GM12892 (cell line): ENCODE data around the gene MIA.

Experiments
- DNase-seq: peaks from one replicate; pipeline ENCODE4 v3.0.0; 2011; ENCODE audit not compliant: insufficient read length
- FAIRE-seq: peaks from 2 replicates; lab custom pipeline; 2011; peaks lifted over from hg19 to GRCh38; lab: Jason Lieb, UNC
- POLR2A ChIP-seq: IDR thresholded peaks from 2 replicates; pipeline ENCODE4 v1.6.1; 2011; ENCODE audit warnings: low read depth, low read length, control low read depth
- POLR2AphosphoS5 ChIP-seq: IDR thresholded peaks from 2 replicates; pipeline ENCODE4 v1.6.1; 2011; ENCODE audit warnings: low read depth, low read length, control low read depth
- TAF1 ChIP-seq: IDR thresholded peaks from 2 replicates; pipeline ENCODE4 v1.6.1; 2011; ENCODE audit warnings: low read depth, mild to moderate bottlenecking, control low read depth, low read length, borderline replicate concordance

Gene MIA

GRCh38 chr19:40786060-40787037 is 11.0 kb downstream of the MIA start:
- TF ChIP-seq TAF1 (no peak), POLR2A (no peak)
- FAIRE-seq = no peak
- no peak for DNase-seq

- no peak for TF ChIP-seq POLR2A
- no peak for TF ChIP-seq POLR2AphosphoS5
- DNase-seq = no peak
- no peak for FAIRE-seq
Measured at GRCh38 chr19:40791349-40791748, 16.0 kb downstream of the MIA start.

GRCh38 chr19:40791996-40792395 is 16.7 kb downstream of the MIA start:
- no peak for FAIRE-seq

DNA sequence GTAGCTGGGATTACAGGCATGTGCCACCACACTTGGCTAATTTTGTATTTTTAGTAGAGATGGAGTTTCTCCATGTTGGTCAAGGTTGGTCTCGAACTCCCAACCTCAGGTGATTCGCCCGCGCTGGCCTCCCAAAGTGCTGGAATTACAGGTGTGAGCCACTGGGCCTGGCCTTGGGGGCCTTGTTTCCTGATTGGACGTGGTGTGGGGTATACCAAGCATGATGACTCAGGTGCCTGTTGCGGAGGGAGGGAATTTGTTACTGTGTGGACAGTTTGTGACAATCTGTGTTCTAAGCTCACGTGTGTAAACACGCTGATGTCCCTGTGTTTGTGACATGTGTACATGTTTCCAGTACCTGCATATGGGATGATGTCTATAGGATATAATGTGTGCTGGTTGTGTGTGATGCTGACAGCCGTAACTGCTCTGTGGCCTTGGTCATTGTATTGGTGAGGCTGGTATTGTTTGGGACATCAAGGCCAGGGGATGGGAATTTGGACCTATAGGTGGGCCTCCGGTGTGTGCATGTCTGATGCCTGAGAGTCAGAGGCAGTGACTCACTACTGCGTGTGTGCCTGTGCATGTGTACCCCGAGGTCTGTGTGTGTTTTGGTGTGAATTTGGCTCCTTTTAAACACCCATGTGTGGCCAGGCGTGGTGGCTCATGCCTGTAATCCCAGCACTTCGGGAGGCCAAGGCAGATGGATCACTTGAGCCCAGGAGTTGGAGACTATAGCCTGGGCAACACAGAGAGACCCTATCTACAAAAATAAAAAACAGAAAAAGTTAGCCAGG is 22.0 kb downstream of the MIA start:
- TF ChIP-seq TAF1 (no peak), POLR2AphosphoS5 (no peak), POLR2A (no peak)
- peak; percentile 78 for FAIRE-seq
- DNase-seq = no peak

More at GRCh38 chr19:40791996-40792395, 16.7 kb downstream of the MIA start:
- TF ChIP-seq POLR2AphosphoS5 (no peak), POLR2A (no peak), TAF1 (no peak)
- no peak for DNase-seq

DNA sequence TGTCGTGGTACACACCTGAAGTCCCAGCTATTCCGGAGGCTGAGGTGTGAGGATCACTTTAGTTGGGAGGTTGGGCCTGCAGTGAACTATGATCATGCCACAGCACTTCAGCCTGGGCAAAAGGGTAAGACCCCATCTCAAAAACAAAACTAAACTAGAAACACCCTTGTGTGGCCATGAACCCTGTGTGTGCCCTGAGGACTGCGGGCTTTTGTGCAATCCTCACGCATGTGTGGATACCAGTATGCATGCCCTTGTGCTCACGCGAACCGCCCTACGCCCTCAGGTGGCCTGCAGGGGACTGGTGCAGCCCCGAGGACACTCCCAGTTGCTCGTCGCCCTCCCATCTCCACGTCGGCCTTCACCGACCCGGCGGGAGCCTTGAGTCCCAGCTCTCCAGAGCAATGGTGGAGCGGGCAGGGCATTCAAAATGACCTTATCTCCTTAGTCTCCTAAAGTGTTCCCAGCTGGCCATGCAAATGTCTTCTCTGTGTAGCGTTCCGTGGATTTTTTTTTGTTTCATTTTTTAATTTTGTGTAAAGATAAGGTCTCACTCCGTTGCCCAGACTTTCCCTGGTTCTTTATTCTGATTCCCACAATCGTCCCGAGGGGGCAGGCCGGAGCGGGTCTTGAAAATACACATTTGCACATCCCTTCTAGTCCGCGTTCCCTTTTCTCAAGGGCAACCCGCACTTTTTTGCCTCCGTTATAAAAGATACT is 22.8 kb downstream of the MIA start:
- DNase-seq (peak; percentile 85), FAIRE-seq (peak; percentile 82)
- TF ChIP-seq POLR2A (peak; percentile 56), TAF1 (0 out of 2 replicates have a peak, but pooled peaks have one; percentile 20), POLR2AphosphoS5 (no peak)

- TF ChIP-seq POLR2AphosphoS5 = no peak
- TF ChIP-seq TAF1 = no peak
- peak; percentile 38; the same call in 1 of the 2 replicates for TF ChIP-seq POLR2A
- peak; percentile 99 for FAIRE-seq
- peak; percentile 85 for DNase-seq
Measured at GRCh38 chr19:40798683-40799557, 23.6 kb downstream of the MIA start, which contains the start of gene EGLN2. Gene EGLN2 (plus strand): TSS chr19:40799191. CDS start chr19:40800573, 1,382 bp downstream.

DNA sequence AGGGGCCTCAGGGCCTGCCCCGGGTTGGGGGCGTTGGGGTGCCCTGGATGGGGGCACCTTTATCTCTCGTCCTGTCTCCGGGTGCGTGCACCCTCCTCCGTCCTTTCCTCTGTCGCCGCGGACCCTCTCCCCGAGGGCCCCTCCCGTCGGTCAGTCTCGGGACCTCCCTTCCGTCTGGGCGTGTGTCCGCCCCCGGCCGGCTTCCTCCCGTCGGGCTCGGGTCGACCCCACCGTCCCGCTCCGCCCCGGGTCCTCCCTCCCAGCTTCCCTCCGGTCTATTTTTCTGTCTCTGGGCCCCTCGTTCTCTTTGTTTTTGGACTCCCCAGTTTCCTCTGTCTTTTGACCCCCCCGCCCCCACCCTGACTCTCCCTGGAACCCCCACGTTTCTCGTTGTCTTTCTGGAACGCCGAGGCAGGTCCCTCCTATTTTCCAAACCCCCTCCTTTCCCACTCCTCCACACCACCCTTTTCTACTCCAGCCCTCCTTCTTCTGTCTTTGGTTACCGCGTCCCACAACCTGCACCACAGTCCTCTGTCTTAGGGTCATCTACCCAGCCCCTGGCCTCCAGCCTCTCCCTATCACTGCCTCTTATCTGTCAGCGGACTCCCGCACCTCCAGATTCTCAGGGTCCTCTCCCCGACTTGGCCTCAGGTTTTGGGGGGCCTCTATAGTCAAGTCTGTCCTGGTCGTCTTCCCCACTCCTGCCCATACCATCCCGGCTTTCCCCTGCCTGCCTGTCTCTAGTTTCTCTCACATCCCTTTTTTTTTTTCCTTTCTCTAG is 24.4 kb downstream of the MIA start:
- FAIRE-seq = no peak
- no peak for TF ChIP-seq POLR2AphosphoS5
- peak; percentile 17; the same call in 1 of the 2 replicates for TF ChIP-seq POLR2A
- no peak for DNase-seq

GRCh38 chr19:40800339-40800996 is 25.1 kb downstream of the MIA start:
- no peak for TF ChIP-seq TAF1
- no peak for TF ChIP-seq POLR2AphosphoS5
- TF ChIP-seq POLR2A = no peak
- FAIRE-seq = no peak
- no peak for DNase-seq

GRCh38 chr19:40800997-40801377 is 25.7 kb downstream of the MIA start:
- DNase-seq = no peak
- TF ChIP-seq TAF1 (no peak), POLR2A (no peak), POLR2AphosphoS5 (no peak)
- no peak for FAIRE-seq
